ENCODE data around the gene MYCN.

MYCN gene

DNA sequence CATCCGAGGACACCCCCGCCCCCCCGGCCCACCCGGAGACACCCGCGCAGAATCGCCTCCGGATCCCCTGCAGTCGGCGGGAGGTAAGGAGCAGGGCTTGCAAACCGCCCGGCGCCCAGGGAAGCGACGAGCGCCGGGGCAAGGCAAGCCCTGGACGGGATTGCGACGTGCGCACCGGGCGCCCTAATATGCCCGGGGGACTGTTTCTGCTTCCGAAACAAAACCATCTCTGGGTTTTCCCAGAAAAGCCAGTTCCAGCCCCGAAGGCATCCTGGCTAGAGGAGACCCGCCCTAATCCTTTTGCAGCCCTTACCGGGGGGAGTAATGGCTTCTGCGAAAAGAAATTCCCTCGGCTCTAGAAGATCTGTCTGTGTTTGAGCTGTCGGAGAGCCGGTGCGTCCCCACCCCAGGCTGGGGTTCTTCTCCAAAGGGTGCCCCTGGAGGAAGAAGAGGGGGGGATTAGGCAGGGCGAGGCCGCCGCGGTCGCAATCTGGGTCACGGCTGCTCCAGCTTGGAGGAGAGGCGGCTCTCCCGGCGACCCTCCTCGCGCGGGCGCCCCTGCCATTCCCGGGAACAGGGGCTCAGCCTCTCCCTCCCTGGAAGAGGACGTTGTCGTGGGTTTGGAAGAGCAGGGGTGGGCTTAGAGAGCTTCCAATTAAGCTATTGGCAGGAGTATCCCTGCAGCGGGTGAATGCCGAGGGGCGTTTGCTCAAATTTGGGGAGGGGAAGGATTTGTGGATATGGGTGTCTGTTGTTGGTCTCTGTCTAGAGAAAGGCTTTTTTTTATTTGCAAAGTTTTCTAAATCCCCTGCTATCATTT lies 521 bp downstream of the MYCN start:
- no peak for DNase-seq (ENCODE audit: low read depth)

DNA sequence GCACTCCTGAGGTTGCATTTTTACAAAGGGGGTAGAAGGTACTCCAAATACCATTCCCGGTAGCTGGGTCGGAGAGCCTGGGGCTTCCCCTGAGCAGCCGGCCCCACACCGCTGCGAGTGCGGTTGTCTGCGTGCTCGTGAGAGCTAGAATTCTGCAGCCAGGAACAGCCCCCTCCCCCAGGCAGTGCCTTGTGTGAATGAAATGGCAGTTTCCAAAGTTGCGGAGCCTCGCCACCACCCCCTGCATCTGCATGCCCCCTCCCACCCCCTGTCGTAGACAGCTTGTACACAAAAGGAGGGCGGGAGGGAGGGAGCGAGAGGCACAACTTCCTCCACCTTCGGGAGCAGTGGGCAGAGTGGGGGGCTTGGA lies 1.1 kb downstream of the MYCN start:
- H3K4me3 ChIP-seq (ENCODE audit: control insufficient read depth, low read depth, low read length), result no peak overlapping the region
- TF ChIP-seq, protein P1, sequence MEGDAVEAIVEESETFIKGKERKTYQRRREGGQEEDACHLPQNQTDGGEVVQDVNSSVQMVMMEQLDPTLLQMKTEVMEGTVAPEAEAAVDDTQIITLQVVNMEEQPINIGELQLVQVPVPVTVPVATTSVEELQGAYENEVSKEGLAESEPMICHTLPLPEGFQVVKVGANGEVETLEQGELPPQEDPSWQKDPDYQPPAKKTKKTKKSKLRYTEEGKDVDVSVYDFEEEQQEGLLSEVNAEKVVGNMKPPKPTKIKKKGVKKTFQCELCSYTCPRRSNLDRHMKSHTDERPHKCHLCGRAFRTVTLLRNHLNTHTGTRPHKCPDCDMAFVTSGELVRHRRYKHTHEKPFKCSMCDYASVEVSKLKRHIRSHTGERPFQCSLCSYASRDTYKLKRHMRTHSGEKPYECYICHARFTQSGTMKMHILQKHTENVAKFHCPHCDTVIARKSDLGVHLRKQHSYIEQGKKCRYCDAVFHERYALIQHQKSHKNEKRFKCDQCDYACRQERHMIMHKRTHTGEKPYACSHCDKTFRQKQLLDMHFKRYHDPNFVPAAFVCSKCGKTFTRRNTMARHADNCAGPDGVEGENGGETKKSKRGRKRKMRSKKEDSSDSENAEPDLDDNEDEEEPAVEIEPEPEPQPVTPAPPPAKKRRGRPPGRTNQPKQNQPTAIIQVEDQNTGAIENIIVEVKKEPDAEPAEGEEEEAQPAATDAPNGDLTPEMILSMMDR (IDR thresholded peaks at IDR 0.05; ENCODE audit: control insufficient read depth, insufficient read depth, low read depth, low read length, missing control alignments), result no peak
- DNase-seq (ENCODE audit: low read depth), result no peak

More for the DNA sequence above, 521 bp downstream of the MYCN start:
- H3K4me3 ChIP-seq (ENCODE audit: control insufficient read depth, low read depth, low read length), result no peak overlapping the region
- TF ChIP-seq, protein P1 (IDR thresholded peaks at IDR 0.05; ENCODE audit: control insufficient read depth, insufficient read depth, low read depth, low read length, missing control alignments), result no peak

DNA sequence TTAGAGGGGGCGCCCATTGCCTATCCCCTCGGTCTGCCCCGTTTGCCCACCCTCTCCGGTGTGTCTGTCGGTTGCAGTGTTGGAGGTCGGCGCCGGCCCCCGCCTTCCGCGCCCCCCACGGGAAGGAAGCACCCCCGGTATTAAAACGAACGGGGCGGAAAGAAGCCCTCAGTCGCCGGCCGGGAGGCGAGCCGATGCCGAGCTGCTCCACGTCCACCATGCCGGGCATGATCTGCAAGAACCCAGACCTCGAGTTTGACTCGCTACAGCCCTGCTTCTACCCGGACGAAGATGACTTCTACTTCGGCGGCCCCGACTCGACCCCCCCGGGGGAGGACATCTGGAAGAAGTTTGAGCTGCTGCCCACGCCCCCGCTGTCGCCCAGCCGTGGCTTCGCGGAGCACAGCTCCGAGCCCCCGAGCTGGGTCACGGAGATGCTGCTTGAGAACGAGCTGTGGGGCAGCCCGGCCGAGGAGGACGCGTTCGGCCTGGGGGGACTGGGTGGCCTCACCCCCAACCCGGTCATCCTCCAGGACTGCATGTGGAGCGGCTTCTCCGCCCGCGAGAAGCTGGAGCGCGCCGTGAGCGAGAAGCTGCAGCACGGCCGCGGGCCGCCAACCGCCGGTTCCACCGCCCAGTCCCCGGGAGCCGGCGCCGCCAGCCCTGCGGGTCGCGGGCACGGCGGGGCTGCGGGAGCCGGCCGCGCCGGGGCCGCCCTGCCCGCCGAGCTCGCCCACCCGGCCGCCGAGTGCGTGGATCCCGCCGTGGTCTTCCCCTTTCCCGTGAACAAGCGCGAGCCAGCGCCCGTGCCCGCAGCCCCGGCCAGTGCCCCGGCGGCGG lies 1.7 kb downstream of the MYCN start:
- DNase-seq (ENCODE audit: low read depth), result no peak
- H3K4me3 ChIP-seq (ENCODE audit: control insufficient read depth, low read depth, low read length), result no peak overlapping the region
- TF ChIP-seq, protein P1 (IDR thresholded peaks at IDR 0.05; ENCODE audit: control insufficient read depth, insufficient read depth, low read depth, low read length, missing control alignments), result no peak

DNA sequence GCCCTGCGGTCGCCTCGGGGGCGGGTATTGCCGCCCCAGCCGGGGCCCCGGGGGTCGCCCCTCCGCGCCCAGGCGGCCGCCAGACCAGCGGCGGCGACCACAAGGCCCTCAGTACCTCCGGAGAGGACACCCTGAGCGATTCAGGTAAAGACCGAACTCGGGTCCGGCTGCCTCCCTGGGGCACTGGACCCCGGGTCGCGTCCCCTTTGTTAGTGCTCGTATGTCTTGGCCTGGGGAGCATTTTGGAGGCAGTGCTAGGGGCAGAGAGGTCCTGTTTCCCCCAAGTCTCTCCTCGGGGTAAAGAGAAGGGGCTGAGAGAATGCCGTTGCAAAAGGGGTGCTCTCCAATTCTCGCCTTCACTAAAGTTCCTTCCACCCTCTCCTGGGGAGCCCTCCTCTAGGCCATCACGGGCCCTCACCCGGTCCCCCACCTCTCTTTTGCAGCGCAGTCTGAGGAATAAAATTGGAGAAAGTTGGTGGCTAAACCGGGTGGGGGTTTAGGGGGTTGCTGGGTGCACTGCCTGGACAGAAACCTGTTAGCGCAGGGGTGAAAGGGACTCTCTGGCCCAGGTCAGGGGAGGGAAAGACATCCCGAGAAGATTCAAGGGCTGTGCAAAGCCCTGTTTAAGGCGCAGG lies 2.5 kb downstream of the MYCN start:
- H3K4me3 ChIP-seq (ENCODE audit: control insufficient read depth, low read depth, low read length), result no peak overlapping the region
- TF ChIP-seq, protein P1 (IDR thresholded peaks at IDR 0.05; ENCODE audit: control insufficient read depth, insufficient read depth, low read depth, low read length, missing control alignments), result no peak
- DNase-seq (ENCODE audit: low read depth), result no peak

DNA sequence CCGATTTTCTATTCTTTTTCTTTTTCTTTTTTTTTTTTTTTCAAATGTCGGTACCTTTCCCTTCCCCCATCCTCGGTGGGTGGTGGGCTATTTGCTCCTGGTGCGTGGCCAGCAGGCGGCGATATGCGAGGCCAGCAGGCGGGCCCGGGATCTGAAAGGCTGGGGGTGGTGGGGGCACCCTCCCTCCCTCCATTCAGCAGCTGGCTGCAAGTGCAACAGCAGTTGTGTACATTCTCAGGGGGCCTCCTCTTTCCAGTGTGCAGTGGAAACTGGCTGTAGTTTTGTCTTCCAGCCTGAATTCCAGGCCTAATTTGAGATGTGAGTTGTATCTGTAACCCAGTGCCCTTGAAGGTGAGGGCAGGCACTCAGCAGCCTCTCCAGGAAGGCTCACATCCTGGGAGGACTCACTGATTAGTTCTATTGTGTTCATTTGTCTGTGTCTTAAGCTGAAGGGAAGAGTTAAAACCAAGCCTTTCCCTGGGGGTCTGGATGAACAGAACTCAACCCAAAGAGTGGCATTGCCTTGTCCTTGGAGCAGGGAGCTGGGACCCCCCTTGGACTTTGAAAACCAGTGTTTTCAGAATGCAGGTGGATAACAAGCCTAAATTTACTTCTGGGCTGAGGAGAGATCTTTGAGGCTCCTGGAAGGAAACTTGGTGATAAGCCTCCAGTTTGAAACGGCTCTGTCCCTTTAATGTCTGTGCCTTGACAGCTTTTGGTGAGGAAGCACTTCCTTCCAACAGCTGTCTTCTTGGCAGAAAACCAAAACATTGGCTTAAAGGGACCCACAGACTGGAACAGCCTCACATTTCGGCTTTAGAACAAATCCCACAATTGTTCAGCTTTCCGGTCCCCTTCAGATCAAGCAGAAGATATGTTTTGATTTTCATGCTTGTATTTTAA lies 3.3 kb downstream of the MYCN start:
- no peak for DNase-seq (ENCODE audit: low read depth)
- no peak overlapping the region for H3K4me3 ChIP-seq (ENCODE audit: control insufficient read depth, low read depth, low read length)
- TF ChIP-seq, protein P1 (IDR thresholded peaks at IDR 0.05; ENCODE audit: control insufficient read depth, insufficient read depth, low read depth, low read length, missing control alignments), result no peak
